DMS114 treated with DMSO at 0.1 percent for 48 hours (cell line): ENCODE measurements around the gene ALK.

Experiments
- DNase-seq: peaks from one replicate; lab custom pipeline; 2025; ENCODE audit not compliant: unreplicated experiment; lab: John Stamatoyannopoulos, UW

ALK gene

DNA sequence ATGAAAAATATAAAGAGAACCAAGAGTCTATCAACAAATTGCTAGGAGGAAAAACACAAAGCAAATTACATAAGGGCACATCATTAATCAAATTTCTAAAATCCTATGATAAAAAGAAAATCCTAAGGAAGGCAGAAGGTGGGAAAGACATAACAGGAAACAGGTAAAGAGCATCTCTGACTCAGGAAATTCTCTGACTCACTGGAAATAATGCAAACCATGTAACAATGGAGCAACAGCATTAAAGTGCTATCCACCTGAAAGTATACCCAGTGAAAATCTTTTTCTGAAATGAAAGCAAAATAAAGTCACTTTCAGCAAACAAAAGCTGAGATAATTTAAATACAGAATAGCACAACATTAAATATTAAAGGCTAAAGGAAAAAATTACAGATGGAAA lies 10.9 kb downstream of the ALK start:
- DNase-seq, result no peak

DNA sequence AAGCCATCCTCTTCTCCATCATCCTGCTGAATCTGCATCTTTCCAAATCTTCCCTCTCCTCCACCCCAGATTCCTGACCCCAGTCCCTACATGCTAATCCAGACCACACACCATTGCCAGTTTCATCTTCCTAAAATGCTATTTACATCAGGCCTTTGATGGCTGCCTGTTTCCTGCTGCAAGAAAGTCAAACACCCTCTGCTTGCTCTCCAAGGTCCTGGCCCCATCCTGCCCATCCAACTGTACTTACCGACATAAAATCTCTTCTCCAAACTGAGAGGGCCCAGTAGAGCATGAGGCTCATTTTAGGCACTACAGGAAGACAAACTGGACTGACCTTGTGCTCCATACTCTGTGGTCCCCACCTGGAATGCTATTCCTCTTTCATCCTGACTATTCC lies 19.0 kb downstream of the ALK start:
- no peak for DNase-seq

DNA sequence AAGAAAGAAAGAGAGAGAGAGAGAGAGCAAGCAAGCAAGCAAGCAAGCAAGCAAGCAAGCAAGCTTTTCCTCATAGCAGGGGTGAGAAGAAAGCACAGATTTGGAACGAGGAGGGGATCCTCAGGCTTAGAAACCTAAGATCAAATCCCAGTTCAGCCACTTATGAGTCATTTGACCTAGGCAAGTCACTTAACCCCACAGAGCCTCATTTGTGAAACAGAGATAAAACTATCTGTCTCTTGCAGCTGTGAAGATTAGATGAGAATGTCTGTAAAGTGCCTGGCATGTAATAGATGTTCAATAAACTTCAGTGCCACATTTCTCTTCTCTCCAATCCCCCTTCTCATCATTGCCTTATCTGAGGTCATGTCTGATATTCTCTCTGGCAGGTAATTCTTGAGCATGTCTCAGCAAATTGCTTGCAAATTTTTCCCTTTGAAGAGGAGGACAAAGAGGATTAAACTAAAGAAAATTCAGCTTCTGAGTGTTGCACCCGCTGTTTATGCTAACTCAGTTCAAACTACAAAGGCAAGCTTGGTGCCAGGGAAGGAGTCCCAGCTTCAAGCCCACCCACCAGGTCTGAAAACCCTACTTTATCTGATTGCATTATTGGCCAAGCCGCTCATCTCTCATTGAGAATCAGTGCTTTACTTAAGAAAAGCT lies 20.3 kb downstream of the ALK start:
- no peak for DNase-seq

DNA sequence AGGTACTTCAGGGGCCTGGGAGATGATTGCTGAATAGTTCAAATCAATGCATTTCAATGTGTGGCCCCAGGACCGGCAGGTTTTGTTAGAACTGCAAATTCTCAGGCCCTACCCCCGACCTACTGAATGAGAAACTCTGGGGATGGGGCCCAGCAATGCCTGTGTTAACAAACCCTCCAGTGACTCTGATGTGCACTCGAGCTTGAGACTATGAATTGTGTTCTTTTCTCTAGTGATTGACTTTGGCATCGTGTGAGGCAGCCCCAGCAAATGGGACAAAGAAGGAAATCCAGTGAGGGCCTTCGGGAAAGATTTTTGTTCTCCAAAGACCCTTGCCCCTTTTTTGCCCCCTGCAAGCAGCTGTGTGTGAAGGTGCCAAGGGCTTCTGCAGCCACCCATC lies 22.4 kb downstream of the ALK start:
- DNase-seq, result no peak

DNA sequence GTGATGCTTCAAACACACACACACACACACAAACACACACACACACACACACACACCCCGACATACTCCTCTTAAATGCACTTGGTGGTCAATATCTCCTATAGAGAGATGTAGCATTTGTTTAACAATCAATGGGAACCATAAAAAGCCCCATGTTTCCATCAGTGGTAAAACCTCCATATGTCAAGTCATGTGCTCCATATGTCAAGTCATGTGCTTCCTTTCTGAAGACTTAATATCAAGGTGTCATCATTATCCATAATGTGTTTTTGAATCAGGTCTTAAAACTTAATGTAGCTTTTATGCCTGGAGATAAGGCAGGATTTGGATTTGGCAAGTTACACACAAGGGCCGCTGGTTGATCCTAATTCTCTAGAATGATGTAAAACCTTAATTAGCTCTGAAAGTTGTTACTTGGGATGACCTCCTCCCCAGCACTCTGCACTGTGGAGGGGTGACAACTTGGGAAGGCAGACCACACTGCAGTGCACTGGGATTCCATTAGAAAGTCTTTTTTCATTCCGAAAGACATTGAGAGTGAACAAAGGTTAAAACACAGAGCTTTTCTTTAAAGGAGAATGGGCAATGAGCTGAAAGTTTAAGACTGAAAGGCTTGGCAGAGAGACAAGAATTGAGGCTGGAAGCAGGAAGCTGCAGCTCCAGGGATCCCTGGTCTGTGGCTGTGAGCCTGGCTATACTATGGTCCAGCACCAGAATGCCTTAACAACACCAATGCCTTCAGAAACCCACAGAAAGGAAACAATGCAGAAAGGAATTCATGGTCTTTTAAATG lies 26.4 kb downstream of the ALK start:
- no peak for DNase-seq

DNA sequence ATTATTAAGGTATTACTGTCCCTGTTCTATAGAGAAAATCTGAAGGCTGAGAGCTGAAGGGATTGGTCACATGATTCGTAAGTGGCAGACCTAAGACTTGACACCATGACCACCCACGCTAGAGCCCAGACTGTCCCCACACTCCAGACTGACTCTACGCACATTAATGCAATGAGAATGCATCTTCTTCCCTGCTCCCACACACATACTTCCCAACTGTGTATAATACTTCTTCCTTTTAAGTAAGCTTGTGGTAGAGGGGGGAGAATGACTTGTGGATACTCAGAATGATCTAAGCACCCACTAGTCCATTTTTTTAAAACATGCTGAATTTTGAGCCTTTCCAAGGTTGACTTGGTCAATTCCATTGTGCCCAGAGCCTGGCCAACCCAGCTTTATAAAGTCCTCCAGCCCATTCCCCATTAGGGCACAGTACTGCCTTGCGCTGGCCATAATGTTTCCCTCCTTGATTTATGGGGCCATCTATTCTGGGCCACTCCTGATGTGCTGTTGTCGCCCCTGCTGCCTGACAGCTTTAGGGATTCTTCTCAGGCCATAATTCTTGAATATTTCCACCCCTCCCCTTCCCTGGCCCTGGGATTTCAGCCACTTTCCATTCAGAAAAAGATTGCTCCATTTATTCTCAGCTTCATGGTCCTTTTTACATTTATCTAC lies 28.7 kb downstream of the ALK start:
- no peak for DNase-seq

DNA sequence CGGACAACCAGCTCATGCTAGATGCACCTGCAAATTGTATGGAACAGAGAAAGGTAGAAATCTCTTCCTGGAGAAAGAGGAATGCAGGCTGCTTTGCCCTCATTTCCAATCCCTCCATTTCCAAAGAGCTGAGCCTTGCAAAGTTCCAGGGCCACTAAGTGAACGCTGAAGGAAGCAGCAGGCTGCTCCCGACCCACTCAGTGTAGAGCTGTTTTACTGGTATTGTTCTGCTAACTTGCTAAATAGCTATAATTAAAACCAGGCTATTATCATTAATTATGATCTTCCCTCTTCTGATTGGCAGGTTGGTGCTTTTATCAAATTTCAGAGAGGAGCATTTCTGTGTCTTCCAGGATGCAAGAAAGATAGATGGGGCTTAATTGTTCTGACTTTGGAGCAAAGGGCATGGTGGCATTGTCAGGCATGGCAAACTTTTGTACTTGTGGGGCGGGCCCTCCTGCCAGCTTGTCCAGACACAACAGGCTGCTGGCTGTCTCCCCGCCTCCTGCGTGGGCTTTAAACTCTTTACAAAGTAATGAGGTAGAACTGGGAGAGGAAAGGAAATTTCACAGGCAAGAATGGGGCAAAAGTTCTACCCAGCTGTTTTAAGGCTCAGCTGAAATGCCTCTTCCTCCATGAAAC lies 40.2 kb downstream of the ALK start:
- no peak for DNase-seq

DNA sequence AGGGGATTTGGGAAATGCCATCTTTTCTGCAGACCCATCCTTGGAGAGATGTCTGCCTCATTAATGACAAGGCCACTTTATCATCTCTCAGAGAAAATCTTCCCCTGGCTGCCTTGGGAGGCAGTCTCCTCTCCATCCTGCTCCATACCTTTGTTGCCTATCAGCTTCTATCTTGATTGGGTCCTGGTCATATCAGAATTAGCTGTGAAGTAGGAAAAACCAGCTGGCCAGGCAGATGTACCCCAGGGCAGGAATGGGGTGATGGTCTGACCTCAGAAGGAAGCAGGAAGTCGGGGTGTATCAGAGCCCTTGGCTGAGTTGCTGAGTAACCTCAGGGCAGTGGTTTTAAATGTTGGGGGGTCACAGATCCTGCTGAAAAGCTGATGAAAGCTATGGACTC lies 41.3 kb downstream of the ALK start:
- no peak for DNase-seq

DNA sequence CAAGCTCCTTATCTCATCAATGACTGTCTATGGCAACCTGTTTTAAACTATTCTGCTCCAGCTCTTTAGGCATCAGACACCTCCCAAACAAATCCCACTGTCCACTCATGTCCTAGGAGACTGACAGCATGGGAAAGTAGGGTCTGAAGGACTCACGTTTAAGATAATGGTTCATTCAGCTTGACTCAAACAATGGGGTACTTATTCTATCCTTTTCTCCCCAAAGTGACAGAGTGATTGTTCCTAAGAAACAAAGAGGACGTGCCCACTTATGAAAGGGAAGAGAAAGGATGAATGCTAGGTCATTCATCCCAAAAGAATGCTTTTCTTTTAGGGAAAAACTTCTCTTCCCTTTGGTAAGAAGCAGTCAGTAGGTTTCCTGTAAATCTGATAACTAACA lies 41.9 kb downstream of the ALK start:
- no peak for DNase-seq

DNA sequence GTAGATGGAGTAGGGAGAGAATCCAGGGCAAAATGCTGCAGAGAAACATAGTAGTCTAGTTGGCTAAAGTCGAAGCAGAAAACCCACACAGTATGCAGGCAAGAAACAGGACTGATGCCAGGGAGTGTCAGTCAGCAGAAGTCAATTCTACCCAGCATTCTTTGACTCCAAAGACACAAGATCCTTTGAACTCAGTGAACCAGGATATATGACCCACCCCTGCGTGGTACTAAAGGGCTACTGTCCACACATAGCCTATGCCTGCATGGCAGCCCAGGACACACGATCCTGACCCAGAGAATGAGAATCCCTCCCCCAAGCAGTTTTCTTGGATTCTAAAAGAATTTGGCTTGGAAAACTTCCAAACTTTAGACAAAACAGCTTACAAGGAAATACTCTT lies 42.5 kb downstream of the ALK start:
- DNase-seq, result no peak

DNA sequence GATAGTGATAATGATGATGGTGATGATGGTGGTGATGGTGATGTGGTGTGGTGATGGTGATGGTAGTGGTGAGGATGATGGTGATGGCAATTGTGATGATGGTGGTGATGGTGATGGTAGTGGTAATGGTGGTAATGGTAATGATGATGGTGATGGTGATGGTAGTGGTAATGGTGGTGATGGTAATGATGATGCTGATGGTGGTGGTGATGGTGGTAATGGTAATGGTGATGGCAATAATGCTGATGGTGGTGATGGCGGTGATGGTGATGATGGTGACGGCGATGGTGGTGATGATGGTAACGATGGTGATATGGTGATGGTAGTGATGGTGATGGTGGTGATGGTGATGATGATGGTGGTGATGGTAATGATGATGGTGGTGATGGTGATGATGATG lies 45.0 kb downstream of the ALK start:
- DNase-seq, result no peak

DNA sequence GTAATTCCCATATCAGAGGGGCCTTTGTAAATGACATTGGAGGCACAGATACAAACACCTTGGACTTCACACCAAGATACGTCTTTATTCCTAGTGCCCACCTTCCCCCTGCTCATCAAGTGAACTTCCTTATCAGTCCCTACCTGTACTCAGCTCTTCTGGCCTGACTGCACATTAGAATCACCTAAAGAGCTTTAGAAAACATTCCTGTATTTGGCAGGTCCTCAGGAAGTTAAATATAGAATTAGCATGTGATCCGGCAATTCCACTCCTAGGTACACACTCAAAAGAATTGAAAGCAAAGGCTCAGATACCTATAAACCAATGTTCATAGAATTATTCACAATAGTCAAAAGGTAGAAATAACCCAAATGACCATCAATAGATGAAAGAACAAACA lies 46.6 kb downstream of the ALK start:
- DNase-seq, result no peak

DNA sequence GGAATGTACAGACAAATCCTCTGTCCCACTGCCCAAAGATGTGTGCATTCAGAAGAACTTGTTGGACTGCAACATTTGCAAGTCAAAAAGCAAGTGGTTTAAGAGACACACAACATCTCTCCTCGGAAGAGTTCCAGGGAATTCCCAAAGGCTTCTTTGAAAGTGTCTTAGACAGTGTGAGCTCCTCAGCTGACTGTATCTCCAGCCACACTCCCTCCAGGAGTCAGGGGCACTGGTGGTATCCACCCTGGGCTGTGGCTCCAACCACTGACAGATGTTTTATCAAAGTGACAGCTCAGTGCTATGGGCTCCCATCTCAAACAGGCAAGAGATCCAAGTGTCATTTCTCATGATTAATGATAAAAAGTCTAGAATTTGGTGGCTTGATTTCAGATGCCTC lies 48.5 kb downstream of the ALK start:
- DNase-seq, result no peak

DNA sequence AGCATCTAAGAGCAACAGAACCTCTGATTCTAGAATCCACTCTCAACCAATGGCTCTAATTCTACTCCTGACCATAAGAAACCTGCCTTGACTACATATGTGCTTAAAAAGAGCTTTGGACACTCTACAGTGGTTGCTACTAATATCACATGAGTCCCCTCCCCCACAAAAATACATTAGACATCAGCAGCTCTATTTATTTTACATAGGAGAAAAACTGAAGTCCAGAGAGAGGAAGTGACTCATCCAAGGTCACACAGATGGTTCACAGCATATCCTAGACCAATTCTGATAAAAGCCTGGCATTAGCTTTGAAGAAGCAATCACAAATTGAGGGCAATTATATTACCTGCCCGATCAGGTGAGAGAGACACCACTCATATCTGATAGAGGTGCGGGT lies 49.8 kb downstream of the ALK start:
- no peak for DNase-seq

DNA sequence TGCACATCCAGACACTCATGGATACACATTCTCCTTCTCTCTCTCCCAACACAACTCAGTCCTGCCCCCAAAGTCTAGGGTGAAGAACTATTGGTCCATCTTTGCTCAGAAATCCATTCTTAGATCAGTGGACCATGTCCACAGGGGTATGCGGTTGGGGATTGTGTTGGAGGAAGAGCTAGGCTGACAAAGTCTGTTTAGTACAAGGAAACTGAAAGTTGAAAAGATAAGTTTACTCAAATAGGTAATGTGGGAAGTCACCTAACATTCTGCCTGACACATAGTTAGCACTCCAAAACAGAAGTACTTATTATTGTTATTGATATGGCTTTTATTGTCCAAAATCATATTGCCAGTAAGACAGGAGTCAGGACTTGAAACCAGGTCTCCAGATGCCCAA lies 55.9 kb downstream of the ALK start:
- no peak for DNase-seq

DNA sequence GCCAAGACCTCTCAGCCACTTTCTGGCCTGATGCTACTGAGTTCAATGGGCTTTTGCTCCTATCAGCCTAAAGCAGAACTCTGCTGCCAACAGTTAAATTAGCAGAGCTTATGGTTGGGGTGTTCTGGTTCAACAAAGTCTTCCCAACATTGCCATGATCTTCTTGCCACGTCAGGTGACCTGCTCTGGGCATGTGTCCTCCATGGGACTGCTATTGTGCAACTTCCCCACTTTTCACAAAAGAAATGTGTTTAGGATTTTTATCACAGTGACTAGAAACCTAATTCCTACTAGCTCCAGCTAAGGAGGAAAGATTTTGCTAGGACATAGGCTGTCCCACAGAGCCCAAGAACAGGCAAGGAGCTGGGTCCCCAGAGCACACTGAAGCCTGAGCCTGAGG lies 56.4 kb downstream of the ALK start:
- no peak for DNase-seq

DNA sequence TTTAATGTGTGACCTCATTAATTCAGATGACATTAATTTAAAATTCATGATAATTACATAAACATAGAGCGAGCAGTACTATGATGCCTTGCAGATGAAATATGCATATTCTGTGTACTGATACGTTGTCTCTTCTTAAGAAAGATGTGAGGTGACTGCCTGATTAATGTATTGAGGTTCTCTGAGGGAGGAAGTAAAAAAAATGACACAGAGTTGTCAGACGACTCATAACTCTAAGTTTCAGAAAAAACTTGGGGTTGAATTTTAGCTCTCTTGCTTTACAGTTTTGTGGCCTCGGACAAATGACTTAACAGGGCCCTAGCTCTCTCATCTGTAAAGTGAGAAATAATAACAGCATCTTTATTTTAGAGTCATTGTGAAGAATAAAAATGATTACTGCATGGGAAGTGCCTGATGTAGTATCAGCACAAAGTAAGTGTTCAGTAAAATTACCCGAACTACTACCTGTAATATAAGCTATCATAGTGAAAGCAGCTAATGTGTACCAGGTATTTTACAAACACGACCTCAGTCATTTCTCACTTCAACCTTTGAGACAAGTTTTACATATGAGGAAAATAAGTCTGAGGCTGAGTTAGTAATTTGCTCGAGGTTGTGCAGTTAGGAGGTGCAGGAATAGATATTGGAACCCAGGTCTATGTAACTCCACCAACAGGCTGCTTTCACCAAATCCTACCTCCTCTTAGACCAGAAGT lies 65.3 kb downstream of the ALK start:
- no peak for DNase-seq

DNA sequence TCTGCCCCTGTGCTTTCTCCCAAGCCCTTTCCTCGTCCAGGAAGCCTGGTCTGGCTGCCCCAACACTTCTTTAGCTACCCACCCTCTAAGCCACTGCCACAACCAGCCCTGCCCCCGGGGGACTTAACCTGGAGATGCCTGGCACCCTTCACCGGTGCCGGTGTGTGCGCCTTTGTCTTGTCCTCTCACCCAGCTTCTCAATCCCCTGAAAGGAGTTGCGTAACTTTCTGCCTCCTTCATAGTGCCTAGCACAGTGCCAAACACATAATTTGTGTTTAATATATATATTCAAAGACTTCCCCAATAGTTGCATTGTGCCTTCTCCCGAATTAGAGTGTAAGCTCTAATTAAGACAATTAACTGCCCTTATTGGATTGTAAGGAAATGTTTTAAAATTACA lies 70.6 kb downstream of the ALK start:
- DNase-seq, result no peak

DNA sequence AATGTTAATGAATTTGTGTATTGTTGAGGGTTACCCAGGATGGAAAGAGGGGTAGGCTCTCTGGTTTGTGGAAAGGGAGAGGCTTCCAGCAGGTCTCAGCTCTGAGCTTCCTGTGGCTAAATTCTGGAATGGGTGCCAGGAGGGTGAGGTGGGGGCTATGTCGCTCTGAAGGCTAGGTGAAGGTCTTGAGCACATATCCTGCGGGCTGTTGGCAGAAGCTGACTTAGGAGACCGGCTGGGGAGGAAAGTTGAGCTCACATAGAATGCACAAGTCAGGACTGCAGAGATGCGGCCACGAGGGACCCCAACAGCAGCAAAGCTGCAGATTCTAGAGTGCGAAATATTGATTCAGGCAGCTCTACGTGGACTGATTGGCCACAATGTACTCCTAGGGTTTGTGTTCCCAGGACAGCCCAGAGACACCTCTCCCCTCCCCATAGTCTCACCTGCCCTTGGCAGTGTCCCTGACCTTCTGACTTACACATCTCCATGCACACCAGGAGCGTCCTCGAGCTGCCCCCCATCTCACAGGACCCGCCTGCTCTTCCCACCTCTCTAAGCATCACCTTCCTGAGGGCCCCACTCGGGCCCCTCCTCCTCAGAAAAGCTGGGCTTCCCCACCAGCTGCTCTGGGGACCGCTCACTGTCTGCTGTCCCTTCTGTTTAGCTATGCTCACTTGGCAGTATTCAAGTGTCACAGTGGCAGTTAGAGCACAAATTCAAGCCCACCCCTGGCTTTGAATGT lies 72.6 kb downstream of the ALK start:
- DNase-seq, result no peak

DNA sequence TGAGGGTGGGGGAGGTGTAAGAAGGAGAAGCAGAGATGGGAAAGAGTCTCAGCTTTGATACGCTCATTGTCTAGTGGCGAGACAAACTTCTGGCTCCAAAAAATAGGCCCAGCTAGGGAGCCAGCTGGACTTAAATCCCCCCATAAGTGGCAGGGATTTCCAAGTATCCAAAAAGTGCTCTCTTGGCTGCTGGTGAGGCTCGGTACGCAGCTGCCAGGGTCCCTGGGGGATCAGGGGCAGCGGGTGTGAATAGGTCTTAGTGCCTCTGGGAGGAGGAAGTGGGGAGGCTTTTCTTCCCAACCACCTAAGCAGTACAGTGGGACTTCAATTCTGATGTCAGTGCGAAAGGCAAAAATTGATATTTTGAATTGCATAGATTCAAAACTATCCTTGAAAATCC lies 73.5 kb downstream of the ALK start:
- DNase-seq, result no peak
